ENCODE measurements around the gene CCNYL1.
"Not testable (repeated sequence)": the region's sequence is repeated elsewhere in the genome, so short reads cannot be mapped to it uniquely, and the experiment has no call there.

The CCNYL1 gene

DNA sequence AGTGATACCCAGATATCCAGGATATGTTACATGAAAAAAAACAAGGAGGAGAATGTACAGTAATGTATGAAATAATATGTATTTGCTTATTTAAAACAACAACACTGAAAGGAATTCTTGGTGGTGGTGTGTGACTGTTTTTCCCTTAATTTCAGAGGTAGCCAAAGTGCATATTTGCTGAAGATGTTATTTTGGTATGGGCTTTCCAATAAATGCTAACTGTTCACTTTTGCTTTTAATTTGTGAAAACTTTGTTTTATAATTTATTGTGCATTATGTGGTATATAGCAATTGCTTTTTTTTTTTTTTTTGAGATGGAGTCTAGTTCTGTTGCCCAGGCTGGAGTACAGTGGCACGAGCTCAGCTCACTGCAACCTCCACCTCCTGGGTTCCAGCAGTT is 7.6 kb downstream of the CCNYL1 start:
- Histone ChIP-seq H3K4me3 (no peak overlapping the region), H3K27ac (no peak overlapping the region), H4K20me1 (peaks cover 12% of the 10 kb centered on the region; the same call in 1 of the 2 replicates), H3K36me3 (peaks cover 11% of the 10 kb centered on the region; the same call in 1 of the 2 replicates), H3K9ac (no peak overlapping the region), H3K27me3 (no peaks in the 10 kb centered on the region), H3K4me2 (no peak overlapping the region), H3K4me1 (peaks cover 7% of the 10 kb centered on the region; the same call in 1 of the 2 replicates), H3K9me3 (no peaks in the 10 kb centered on the region)
- no peak for TF ChIP-seq Cebpa-rat (IDR thresholded peaks at IDR 0.05)

DNA sequence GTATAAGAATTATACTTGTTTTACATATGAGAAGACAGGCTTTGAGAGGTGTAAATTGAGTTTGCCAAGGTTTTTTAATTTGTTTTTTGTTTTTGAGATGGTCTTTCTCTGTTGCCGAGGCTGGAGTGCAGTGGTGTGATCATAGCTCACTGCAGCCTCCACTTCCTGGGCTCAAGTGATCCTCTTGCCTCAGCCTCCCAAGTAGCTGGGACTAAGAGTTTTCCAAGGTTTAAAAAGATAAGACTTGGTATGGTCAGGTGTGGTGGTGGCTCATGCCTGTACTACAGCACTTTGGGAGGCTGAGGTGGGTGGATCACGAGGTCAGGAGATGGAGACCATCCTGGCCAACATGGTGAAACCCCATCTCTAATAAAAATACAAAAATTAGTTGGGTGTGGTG is 8.2 kb downstream of the CCNYL1 start:
- not testable (repeated sequence) for H3K4me1 ChIP-seq, H3K9me3 ChIP-seq, H3K27me3 ChIP-seq, H3K9ac ChIP-seq, H3K27ac ChIP-seq, H3K4me2 ChIP-seq, H3K4me3 ChIP-seq
- H4K20me1 ChIP-seq = peaks cover 12% of the 10 kb centered on the region; the same call in 1 of the 2 replicates
- peaks cover 11% of the 10 kb centered on the region; the same call in 1 of the 2 replicates for H3K36me3 ChIP-seq

DNA sequence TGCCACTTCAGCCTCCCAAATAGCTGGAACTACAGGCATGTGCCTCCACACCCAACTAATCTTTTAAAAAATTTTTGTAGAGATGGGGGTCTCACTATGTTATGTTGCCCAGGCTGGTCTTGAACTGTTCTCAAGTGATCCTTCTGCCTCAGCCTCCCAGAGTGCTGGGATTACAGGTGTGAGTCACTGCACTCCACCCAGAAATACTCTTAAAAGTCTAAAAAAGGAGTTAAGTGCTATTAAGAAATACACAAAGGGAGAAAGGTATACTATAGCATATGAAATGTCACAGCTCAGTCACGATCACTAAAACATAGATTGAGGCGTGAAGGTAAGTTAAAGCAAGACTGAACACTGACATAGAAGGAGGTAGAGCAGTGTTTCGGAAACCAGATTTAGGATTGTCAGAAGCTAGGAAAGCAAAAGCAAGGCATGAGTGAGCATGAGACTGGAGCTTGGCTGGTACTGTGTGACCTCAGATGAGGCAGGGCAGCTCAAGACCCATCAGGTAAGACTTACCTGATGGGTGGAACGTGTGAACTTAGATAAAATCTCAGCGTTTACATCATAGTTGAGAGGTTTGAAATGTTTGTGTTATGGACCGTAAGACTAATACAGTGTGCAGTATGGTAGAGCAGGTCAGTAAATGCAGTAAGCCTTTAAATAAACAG is 9.2 kb downstream of the CCNYL1 start:
- Histone ChIP-seq H3K9me3 (no peaks in the 10 kb centered on the region), H3K4me2 (no peak overlapping the region), H3K27ac (no peak overlapping the region), H3K4me3 (no peak overlapping the region), H3K27me3 (no peaks in the 10 kb centered on the region), H4K20me1 (peaks cover 12% of the 10 kb centered on the region; the same call in 1 of the 2 replicates), H3K36me3 (peaks cover 8% of the 10 kb centered on the region; the same call in 1 of the 2 replicates), H3K9ac (no peak overlapping the region), H3K4me1 (peaks cover 7% of the 10 kb centered on the region; the same call in 1 of the 2 replicates)
- TF ChIP-seq Cebpa-rat (IDR thresholded peaks at IDR 0.05) = no peak

DNA sequence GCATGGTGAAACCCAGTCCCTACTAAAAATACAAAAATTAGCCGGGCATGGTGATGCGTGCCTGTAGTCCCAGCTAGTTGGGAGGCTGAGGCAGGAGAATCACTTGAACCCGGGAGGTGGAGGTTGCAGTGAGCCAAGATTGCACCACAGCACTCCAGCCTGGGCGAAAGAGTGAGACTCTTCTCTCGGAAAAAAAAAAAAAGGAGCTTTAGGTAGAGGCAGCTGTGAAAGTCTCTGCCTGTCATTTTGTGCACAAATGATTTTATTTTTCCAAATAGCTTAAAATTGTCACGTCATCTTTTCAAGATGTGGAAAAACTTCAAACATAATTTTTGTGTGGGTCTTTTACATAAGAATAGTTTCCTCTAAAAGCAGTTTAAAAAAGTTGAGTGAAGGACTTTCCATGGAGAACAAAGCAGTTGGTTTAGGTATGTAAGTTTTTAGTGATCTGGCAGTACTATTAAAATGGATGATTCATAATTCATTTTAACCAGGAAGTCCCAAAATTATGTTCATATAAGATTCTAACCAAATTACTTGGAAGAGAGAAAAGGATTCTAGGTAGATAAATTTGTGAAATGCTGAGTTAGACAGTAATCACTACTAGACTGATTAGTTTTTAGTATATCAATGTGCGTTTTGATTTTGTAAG is 11.5 kb downstream of the CCNYL1 start:
- no peak overlapping the region for H3K4me2 ChIP-seq
- peaks cover 15% of the 10 kb centered on the region for H3K4me1 ChIP-seq
- no peaks in the 10 kb centered on the region for H3K27me3 ChIP-seq
- no peak for TF ChIP-seq Cebpa-rat (IDR thresholded peaks at IDR 0.05)
- H4K20me1 ChIP-seq = peaks cover 7% of the 10 kb centered on the region; the same call in 1 of the 2 replicates
- no peaks in the 10 kb centered on the region for H3K9me3 ChIP-seq
- H3K4me3 ChIP-seq = no peak overlapping the region
- no peak overlapping the region for H3K27ac ChIP-seq
- no peak overlapping the region for H3K9ac ChIP-seq
- 0 out of 2 replicates have a peak, but pooled peaks cover 3% of the 10 kb centered on the region for H3K36me3 ChIP-seq

DNA sequence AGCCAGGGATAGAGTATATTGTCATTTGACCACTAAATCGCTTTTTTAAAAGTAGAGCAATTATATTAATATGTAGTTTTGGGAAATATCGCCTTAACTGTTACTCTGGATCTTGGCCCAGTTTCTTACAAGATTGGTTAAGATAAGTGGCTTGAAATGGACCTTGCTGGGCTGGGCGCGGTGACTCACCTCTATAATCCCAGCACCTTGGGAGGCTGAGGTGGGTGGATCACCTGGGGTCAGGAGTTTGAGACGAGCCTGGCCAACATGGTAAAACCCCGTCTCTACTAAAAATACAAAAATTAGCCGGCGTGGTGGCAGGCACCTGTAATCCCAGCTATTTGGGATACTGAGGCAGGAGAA is 12.0 kb downstream of the CCNYL1 start:
- H3K4me1 ChIP-seq = peaks cover 15% of the 10 kb centered on the region
- H3K9ac ChIP-seq, H3K27me3 ChIP-seq, H3K9me3 ChIP-seq, H3K36me3 ChIP-seq, H3K27ac ChIP-seq, H3K4me2 ChIP-seq, H3K4me3 ChIP-seq, H4K20me1 ChIP-seq: not testable (repeated sequence)

DNA sequence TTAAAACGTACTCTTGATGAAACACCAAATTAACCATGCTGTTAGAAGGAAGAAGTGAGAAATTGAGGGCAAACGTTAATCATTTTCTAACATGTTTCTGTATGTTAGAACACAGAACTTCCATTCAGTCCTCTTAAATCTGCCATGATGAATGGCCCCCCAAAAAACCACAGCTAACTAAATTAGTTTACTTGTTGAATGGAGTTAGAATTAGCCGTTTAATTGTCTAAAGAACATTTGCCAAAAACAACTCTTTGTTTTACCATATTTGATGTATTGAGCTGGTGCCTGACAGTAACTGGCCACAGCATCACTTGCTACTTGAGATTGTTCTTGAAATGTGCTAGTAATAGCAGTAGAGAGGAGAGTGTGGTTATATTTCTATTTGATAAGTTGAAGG is 12.7 kb downstream of the CCNYL1 start:
- no peaks in the 10 kb centered on the region for H4K20me1 ChIP-seq
- H3K36me3 ChIP-seq = no peaks in the 10 kb centered on the region
- H3K4me2 ChIP-seq = no peak overlapping the region
- H3K9ac ChIP-seq = no peak overlapping the region
- H3K4me1 ChIP-seq = peaks cover 15% of the 10 kb centered on the region
- H3K27me3 ChIP-seq = no peaks in the 10 kb centered on the region
- H3K9me3 ChIP-seq = no peaks in the 10 kb centered on the region
- TF ChIP-seq Cebpa-rat (IDR thresholded peaks at IDR 0.05) = no peak
- H3K27ac ChIP-seq = no peak overlapping the region
- H3K4me3 ChIP-seq = no peak overlapping the region

DNA sequence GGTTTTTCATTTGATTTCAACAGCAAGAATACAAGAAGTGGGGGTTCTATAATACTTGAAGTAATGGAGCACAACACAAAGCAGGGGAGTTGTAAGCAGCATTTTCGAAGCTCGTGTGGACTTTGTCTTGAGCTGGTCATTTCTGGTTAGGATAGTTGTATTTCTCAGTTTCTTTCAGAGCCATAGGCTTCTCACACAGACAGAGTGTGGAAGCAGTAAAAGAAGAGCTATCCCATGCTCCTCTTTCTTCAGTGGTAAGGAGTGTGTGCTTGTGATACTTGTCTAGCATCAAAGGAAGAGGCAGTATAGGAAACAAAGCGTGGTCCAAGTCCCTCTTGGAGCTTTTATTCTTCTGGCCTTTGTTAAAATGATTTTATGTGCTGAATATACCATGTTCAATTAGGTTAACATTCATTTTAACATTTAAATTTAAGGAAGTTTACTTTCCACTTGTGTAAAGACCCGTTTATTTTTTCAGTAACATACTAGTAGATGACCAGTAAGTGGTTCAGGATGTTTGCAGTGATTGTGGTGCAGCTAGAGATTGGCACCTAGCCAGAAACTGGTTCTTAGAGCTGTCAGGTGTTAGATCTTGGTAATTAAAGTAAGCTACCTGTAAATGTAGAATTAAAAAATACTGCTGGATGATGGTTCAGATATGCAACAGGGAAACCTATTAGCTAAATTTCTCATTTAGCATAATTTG is 14.6 kb downstream of the CCNYL1 start:
- no peak overlapping the region for H3K9ac ChIP-seq
- H3K36me3 ChIP-seq = peaks cover 13% of the 10 kb centered on the region
- no peaks in the 10 kb centered on the region for H3K27me3 ChIP-seq
- no peaks in the 10 kb centered on the region for H3K9me3 ChIP-seq
- no peaks in the 10 kb centered on the region for H4K20me1 ChIP-seq
- no peak overlapping the region for H3K4me3 ChIP-seq
- H3K4me1 ChIP-seq = peaks cover 15% of the 10 kb centered on the region
- H3K27ac ChIP-seq = no peak overlapping the region
- H3K4me2 ChIP-seq = no peak overlapping the region
- no peak for TF ChIP-seq Cebpa-rat (IDR thresholded peaks at IDR 0.05)

DNA sequence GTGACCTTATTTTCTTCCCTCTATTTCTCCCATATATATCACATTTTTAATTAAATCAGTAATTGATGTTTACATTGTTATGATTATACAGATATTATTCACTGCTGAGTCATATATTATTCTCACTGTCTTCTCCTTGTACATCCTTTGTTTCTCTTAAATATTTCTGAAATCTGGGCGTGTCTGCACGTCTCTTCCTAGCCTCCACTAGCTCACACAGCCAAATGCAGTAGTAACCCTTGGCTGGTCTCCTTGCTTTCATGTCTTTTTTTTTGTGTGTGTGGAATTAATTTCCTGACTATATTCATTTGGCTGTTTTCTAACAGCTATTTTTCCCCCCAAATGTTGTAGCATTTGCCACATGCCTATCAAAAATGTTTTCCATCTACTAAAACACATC is 15.8 kb downstream of the CCNYL1 start:
- Histone ChIP-seq H3K27me3 (no peaks in the 10 kb centered on the region), H3K36me3 (peaks cover 13% of the 10 kb centered on the region), H3K27ac (no peak overlapping the region), H3K4me3 (no peak overlapping the region), H4K20me1 (no peaks in the 10 kb centered on the region), H3K9ac (no peak overlapping the region), H3K4me2 (peak overlapping the region; percentile 1; the same call in 1 of the 2 replicates), H3K4me1 (peaks cover 8% of the 10 kb centered on the region; the same call in 1 of the 2 replicates), H3K9me3 (no peaks in the 10 kb centered on the region)
- TF ChIP-seq Cebpa-rat (IDR thresholded peaks at IDR 0.05) = no peak

DNA sequence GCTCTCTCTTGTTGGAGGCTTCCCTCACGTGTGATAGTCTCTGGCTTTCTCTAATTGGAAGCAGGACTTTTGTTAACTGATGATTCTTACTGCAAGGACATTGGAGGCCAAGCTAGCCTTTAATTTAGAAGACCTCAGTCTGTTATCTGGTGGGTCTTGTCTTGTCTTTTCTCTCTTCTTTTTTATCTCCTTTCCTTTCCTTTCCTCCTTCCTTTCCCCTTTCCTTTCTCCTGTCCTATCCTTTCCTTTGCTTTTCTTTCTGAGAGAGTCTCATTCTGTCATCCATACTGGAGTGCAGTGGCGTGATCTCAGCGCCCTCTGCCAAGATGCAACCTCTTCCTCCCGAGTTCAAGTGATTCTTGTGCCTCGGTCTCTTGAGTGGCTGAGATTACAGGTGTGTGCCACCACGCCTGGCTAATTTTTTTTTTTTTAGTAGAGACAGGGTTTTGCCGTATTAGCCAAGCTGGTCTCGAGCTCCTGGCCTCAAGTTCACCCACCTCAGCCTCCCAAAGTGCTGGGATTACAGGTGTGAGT is 18.1 kb downstream of the CCNYL1 start:
- H3K27me3 ChIP-seq = no peaks in the 10 kb centered on the region
- H3K27ac ChIP-seq = no peak overlapping the region
- H3K9ac ChIP-seq = no peak overlapping the region
- H4K20me1 ChIP-seq = no peaks in the 10 kb centered on the region
- no peak overlapping the region for H3K4me3 ChIP-seq
- TF ChIP-seq Cebpa-rat (IDR thresholded peaks at IDR 0.05) = no peak
- H3K9me3 ChIP-seq = no peaks in the 10 kb centered on the region
- H3K4me2 ChIP-seq = no peak overlapping the region
- peaks cover 13% of the 10 kb centered on the region for H3K36me3 ChIP-seq
- peaks cover 8% of the 10 kb centered on the region; the same call in 1 of the 2 replicates for H3K4me1 ChIP-seq

DNA sequence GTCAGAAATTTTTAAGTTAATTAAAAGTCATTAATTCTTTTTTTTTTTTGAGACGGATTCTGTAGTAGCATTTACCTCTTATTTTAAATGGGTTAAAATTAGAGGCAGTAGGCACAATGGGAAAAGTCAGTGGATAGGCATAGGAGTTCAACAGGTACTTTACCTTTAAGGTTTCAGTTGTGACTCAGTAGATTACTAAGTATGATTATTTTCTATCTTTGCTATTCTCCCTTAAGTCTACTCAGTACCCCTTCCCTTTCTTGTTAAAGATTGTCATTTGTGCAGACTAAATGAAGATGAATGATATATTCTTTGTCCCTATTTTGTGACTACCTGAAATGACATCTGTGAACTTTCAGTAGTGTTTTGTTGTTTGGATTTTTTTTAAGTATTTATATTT is 19.7 kb downstream of the CCNYL1 start:
- TF ChIP-seq Cebpa-rat (IDR thresholded peaks at IDR 0.05) = no peak
- H3K9ac ChIP-seq = no peak overlapping the region
- H3K36me3 ChIP-seq = peaks cover 20% of the 10 kb centered on the region
- no peaks in the 10 kb centered on the region for H4K20me1 ChIP-seq
- no peak overlapping the region for H3K27ac ChIP-seq
- no peaks in the 10 kb centered on the region for H3K27me3 ChIP-seq
- H3K4me2 ChIP-seq = no peak overlapping the region
- H3K9me3 ChIP-seq = no peaks in the 10 kb centered on the region
- H3K4me3 ChIP-seq = no peak overlapping the region
- H3K4me1 ChIP-seq = peaks cover 8% of the 10 kb centered on the region; the same call in 1 of the 2 replicates
